HCT116 (cell line): ENCODE measurements around the gene HDHD5. TPM values are rescaled to one million over a fixed set of nuclear protein-coding genes. Genes with fewer than 3 reads are reported as not detected.

Experiments
- ATAC-seq: fragments of 200-7000 bp; cut with Tn5 transposase; 2 replicates; pipeline ENCODE4 v1.9.1; 2020; ENCODE audit warnings: mild to moderate bottlenecking, moderate library complexity
- BruUV-seq: library from RNA; stranded (reverse); fragments of 400-500 nt; replicated peaks from 2 replicates; lab custom pipeline; 2021; lab: Mats Ljungman, UMichigan
- CTCF ChIA-PET: fragments of 300-600 bp; sonication (Branson Sonifier 250); formaldehyde crosslinking; loops from one replicate; lab custom pipeline; 2021; ENCODE audit warnings: antibody characterized with exemption; lab: Charles Lee
- POLR2A ChIA-PET: fragments of 300-600, 350-600 bp; sonication (Branson Sonifier 250); formaldehyde crosslinking; loops from one replicate; lab custom pipeline; 2021; ENCODE audit warnings: antibody characterized with exemption; lab: Charles Lee
- RAD21 ChIA-PET, 2 experiments: fragments of 300-600 bp; sonication (Branson Sonifier 250); formaldehyde crosslinking; loops; one replicate each; lab custom pipeline; 2023; ENCODE audit warnings: low total read pairs in 2 of 2; ENCODE audit not compliant: uncharacterized antibody in 2 of 2, unreplicated experiment in 2 of 2, low non-redundant PET in 1 of 2; lab: Charles Lee
- DNase-seq: peaks from one replicate; pipeline ENCODE4 v3.0.0-alpha.2; 2010; ENCODE audit warnings: low read depth, low spot score
- H2AFZ ChIP-seq: fragments of 200-600 bp; shearing (Covaris generic), sonication (generic); 2 replicates; pipeline ENCODE4 v1.6.1; 2017; ENCODE audit warnings: low read depth, mixed run types, mixed read lengths, antibody characterized with exemption, low read length; ENCODE audit not compliant: poor library complexity, severe bottlenecking
- H3K27ac ChIP-seq: 2 replicates; pipeline ENCODE4 v1.5.1; 2012; ENCODE audit warnings: low read depth, low read length
- H3K27me3 ChIP-seq: fragments of 200-600 bp; sonication (generic); 2 replicates; pipeline ENCODE4 v1.6.1; 2016; ENCODE audit warnings: mixed run types, low read length, mixed read lengths; ENCODE audit not compliant: insufficient read depth
- H3K36me3 ChIP-seq, 2 experiments: fragments of 200-500 bp in 1 of 2; fragments of 200-600 bp in 1 of 2; sonication (Bioruptor generic) in 1 of 2; sonication (generic) in 1 of 2; 2 replicates each; pipeline versions ENCODE4 v1.5.1 to v1.6.1; 2014 to 2016; ENCODE audit warnings: low read length in 2 of 2, inconsistent platforms in 1 of 2, mixed read lengths in 1 of 2, mixed run types in 1 of 2; ENCODE audit not compliant: insufficient read depth in 2 of 2, control insufficient read depth in 1 of 2
- H3K4me1 ChIP-seq, 2 experiments: fragments of 200-600 bp in 1 of 2; sonication (generic) in 1 of 2; 2 replicates each; pipeline versions ENCODE4 v1.5.1 to v1.6.1; 2012 to 2017; ENCODE audit warnings: low read length in 2 of 2, inconsistent platforms in 1 of 2, mild to moderate bottlenecking in 1 of 2, mixed read lengths in 1 of 2, mixed run types in 1 of 2, moderate library complexity in 1 of 2; ENCODE audit not compliant: insufficient read depth in 2 of 2, control insufficient read depth in 1 of 2
- H3K4me2 ChIP-seq: fragments of 200-600 bp; sonication (generic); 2 replicates; pipeline ENCODE4 v1.6.1; 2017; ENCODE audit warnings: mixed run types, low read length, mixed read lengths
- H3K4me3 ChIP-seq, 2 experiments: fragments of 200-600 bp in 1 of 2; sonication (generic) in 1 of 2; replicated peaks in 1 of 2; 2 replicates each; pipeline ENCODE4 v1.5.1; 2011 to 2016; ENCODE audit warnings: low read length in 2 of 2, control low read depth in 1 of 2, low read depth in 1 of 2, mild to moderate bottlenecking in 1 of 2, mixed read lengths in 1 of 2, mixed run types in 1 of 2
- H3K79me2 ChIP-seq: fragments of 200-600 bp; sonication (generic); 2 replicates; pipeline ENCODE4 v1.6.1; 2017; ENCODE audit warnings: mild to moderate bottlenecking, mixed run types, low read length, moderate library complexity, mixed read lengths; ENCODE audit not compliant: insufficient read depth
- H3K9ac ChIP-seq: fragments of 200-600 bp; sonication (generic); 2 replicates; pipeline ENCODE4 v1.6.1; 2016; ENCODE audit warnings: low read length, mixed read lengths
- H3K9me2 ChIP-seq: fragments of 200-600 bp; sonication (generic), shearing (Covaris generic); 2 replicates; pipeline ENCODE4 v1.6.1; 2017; ENCODE audit warnings: mixed run types, mild to moderate bottlenecking, moderate library complexity; ENCODE audit not compliant: insufficient read depth
- H3K9me3 ChIP-seq, 2 experiments: fragments of 200-500 bp in 1 of 2; fragments of 200-600 bp in 1 of 2; sonication (Bioruptor generic) in 1 of 2; sonication (generic) in 1 of 2; 2 replicates each; pipeline ENCODE4 v1.6.1; 2014 to 2017; ENCODE audit warnings: low read length in 2 of 2, mixed read lengths in 2 of 2, inconsistent platforms in 1 of 2, low read depth in 1 of 2, mild to moderate bottlenecking in 1 of 2, mixed run types in 1 of 2, moderate library complexity in 1 of 2; ENCODE audit not compliant: control insufficient read depth in 1 of 2, insufficient read depth in 1 of 2
- H4K20me1 ChIP-seq: fragments of 200-600 bp; sonication (generic), shearing (Covaris generic); 2 replicates; pipeline ENCODE4 v1.6.1; 2017; ENCODE audit warnings: mixed run types, mild to moderate bottlenecking, moderate library complexity; ENCODE audit not compliant: insufficient read depth
- CBX3 ChIP-seq: IDR thresholded peaks from 2 replicates; pipeline ENCODE4 v1.6.1; 2012; ENCODE audit warnings: low read depth
- CEBPB ChIP-seq: IDR thresholded peaks from 2 replicates; pipeline ENCODE4 v1.6.1; 2012; ENCODE audit warnings: low read depth
- ELF1 ChIP-seq: IDR thresholded peaks from 2 replicates; pipeline ENCODE4 v1.6.1; 2012; ENCODE audit warnings: low read depth, borderline replicate concordance
- EZH2phosphoT487 ChIP-seq: fragments of 200-600 bp; IDR thresholded peaks from 2 replicates; pipeline ENCODE4 v1.6.1; 2018; ENCODE audit warnings: antibody characterized with exemption, borderline replicate concordance
- FOSL1 ChIP-seq: IDR thresholded peaks from 2 replicates; pipeline ENCODE4 v1.6.1; 2012; ENCODE audit warnings: low read depth
- JUND ChIP-seq: IDR thresholded peaks from 2 replicates; pipeline ENCODE4 v1.6.1; 2012
- POLR2A ChIP-seq: IDR thresholded peaks from 2 replicates; pipeline ENCODE4 v1.7.0; 2011; ENCODE audit warnings: borderline replicate concordance; ENCODE audit not compliant: insufficient read depth, insufficient read length; ENCODE audit errors: extremely low read depth
- POLR2AphosphoS5 ChIP-seq: IDR thresholded peaks from 2 replicates; pipeline ENCODE4 v1.6.1; 2011; ENCODE audit warnings: mild to moderate bottlenecking, low read depth, low read length, moderate library complexity
- RAD21 ChIP-seq: IDR thresholded peaks from 2 replicates; pipeline ENCODE4 v1.6.1; 2012; ENCODE audit warnings: low read depth, mild to moderate bottlenecking
- SIN3A ChIP-seq: IDR thresholded peaks from 2 replicates; pipeline ENCODE4 v1.6.1; 2012; ENCODE audit warnings: low read depth
- SP1 ChIP-seq: IDR thresholded peaks from 2 replicates; pipeline ENCODE4 v1.6.1; 2012; ENCODE audit warnings: low read depth
- SRF ChIP-seq: IDR thresholded peaks from 2 replicates; pipeline ENCODE4 v1.6.1; 2012; ENCODE audit warnings: low read depth
- TCF7L2 ChIP-seq: IDR thresholded peaks from 2 replicates; pipeline ENCODE4 v1.7.0; 2011; ENCODE audit warnings: borderline replicate concordance, inconsistent platforms; ENCODE audit not compliant: insufficient read depth, insufficient read length; ENCODE audit errors: extremely low read depth
- YY1 ChIP-seq: IDR thresholded peaks from 2 replicates; pipeline ENCODE4 v1.6.1; 2011; ENCODE audit warnings: low read length, low read depth, moderate library complexity, mild to moderate bottlenecking; ENCODE audit not compliant: insufficient replicate concordance; ENCODE audit errors: extremely low read depth
- ZFX ChIP-seq: fragments of 450-650 bp; IDR thresholded peaks from 2 replicates; pipeline ENCODE4 v1.6.1; 2017
- ZNF274 ChIP-seq: fragments of 200-500 bp; sonication (Bioruptor generic); IDR thresholded peaks from 2 replicates; pipeline ENCODE4 v1.6.1; 2014; ENCODE audit warnings: mild to moderate bottlenecking, low read depth, low read length, inconsistent platforms
- intact Hi-C: fragments of 100-400 bp; cut with micrococcal nuclease; formaldehyde crosslinking; loops from 2 replicates; pipeline ENCODE4 v1.10.0; 2022
- total RNA-seq: library from RNA; stranded (reverse); gene quantifications from one replicate; pipeline ENCODE4 v1.2.1, GENCODE V29; 2021; ENCODE audit not compliant: unreplicated experiment
- TF ChIP-seq, protein P1 (sequence below): IDR thresholded peaks from 2 replicates; pipeline ENCODE4 v1.6.1; 2012; ENCODE audit warnings: low read depth
- TF ChIP-seq, protein P2 (sequence below), 3 experiments: fragments of 200-600 bp in 1 of 3; sonication (generic) in 1 of 3; IDR thresholded peaks in 2 of 3; conservative IDR thresholded peaks in 1 of 3; 2 replicates each; pipeline ENCODE4 v1.5.1; 2012 to 2017; ENCODE audit warnings: low read depth in 2 of 3, low read length in 2 of 3, antibody characterized with exemption in 1 of 3, borderline replicate concordance in 1 of 3, control low read depth in 1 of 3, mild to moderate bottlenecking in 1 of 3, mixed read lengths in 1 of 3, mixed run types in 1 of 3, moderate library complexity in 1 of 3; ENCODE audit not compliant: insufficient read depth in 1 of 3
- TF ChIP-seq, protein P3 (sequence below): IDR thresholded peaks from 2 replicates; pipeline ENCODE4 v1.6.1; 2012
- TF ChIP-seq, protein P4 (sequence below): IDR thresholded peaks from 2 replicates; pipeline ENCODE4 v1.6.1; 2012

The HDHD5 gene
- total RNA-seq, 1 experiment from 2014 or later: 70.1 TPM

DNA sequence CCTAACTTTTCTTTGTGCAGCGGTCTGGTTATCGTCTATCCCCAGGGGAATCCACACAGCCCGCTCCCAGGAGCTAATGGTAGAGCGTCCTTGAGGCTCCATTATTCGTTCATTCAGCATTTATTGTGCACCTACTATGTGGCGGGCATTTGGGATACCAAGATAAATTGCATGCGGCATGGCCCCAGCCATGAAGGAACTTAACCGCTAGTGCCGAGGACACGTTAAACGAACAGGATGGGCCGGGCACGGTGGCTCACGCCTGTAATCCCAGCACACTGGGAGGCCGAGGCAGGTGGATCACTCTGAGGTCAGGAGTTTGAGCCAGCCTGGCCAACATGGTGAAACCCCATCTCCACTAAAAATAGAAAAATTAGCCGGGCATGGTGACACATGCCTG, 49.1 kb downstream of the HDHD5 start:
- Histone ChIP-seq H3K27ac (no peak overlapping the region), H3K79me2 (no peaks in the 10 kb centered on the region), H2AFZ (no peak overlapping the region), H3K27me3 (no peaks in the 10 kb centered on the region), H3K9ac (no peak overlapping the region), H4K20me1 (no peaks in the 10 kb centered on the region), H3K4me1 (no peaks in the 10 kb centered on the region), H3K9me3 (no peaks in the 10 kb centered on the region), H3K9me2 (no peaks in the 10 kb centered on the region), H3K36me3 (peaks cover 0 to 5% of the 10 kb centered on the region in 2 experiments; a peak in 1 of 4 replicates), H3K4me3 (no peak overlapping the region), H3K4me2 (no peak overlapping the region)
- ChIA-PET CTCF (no interaction called here), RAD21 (interaction anchor here in 1 of 2 experiments (0.7 kb wide), 1 partner anchor 13 kb away, joined by 5 read pairs; no protein-coding TSS in a partner anchor), POLR2A (no interaction called here)
- DNase-seq: no peak
- no TSS peak for BruUV-seq
- no peak for TF ChIP-seq SP1
- no peak for TF ChIP-seq RAD21
- TF ChIP-seq ZFX: no peak
- TF ChIP-seq EZH2phosphoT487: no peak
- no peak for TF ChIP-seq ZNF274
- TF ChIP-seq TCF7L2: no peak
- TF ChIP-seq, protein P1, sequence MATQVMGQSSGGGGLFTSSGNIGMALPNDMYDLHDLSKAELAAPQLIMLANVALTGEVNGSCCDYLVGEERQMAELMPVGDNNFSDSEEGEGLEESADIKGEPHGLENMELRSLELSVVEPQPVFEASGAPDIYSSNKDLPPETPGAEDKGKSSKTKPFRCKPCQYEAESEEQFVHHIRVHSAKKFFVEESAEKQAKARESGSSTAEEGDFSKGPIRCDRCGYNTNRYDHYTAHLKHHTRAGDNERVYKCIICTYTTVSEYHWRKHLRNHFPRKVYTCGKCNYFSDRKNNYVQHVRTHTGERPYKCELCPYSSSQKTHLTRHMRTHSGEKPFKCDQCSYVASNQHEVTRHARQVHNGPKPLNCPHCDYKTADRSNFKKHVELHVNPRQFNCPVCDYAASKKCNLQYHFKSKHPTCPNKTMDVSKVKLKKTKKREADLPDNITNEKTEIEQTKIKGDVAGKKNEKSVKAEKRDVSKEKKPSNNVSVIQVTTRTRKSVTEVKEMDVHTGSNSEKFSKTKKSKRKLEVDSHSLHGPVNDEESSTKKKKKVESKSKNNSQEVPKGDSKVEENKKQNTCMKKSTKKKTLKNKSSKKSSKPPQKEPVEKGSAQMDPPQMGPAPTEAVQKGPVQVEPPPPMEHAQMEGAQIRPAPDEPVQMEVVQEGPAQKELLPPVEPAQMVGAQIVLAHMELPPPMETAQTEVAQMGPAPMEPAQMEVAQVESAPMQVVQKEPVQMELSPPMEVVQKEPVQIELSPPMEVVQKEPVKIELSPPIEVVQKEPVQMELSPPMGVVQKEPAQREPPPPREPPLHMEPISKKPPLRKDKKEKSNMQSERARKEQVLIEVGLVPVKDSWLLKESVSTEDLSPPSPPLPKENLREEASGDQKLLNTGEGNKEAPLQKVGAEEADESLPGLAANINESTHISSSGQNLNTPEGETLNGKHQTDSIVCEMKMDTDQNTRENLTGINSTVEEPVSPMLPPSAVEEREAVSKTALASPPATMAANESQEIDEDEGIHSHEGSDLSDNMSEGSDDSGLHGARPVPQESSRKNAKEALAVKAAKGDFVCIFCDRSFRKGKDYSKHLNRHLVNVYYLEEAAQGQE: no peak
- TF ChIP-seq, protein P2, sequence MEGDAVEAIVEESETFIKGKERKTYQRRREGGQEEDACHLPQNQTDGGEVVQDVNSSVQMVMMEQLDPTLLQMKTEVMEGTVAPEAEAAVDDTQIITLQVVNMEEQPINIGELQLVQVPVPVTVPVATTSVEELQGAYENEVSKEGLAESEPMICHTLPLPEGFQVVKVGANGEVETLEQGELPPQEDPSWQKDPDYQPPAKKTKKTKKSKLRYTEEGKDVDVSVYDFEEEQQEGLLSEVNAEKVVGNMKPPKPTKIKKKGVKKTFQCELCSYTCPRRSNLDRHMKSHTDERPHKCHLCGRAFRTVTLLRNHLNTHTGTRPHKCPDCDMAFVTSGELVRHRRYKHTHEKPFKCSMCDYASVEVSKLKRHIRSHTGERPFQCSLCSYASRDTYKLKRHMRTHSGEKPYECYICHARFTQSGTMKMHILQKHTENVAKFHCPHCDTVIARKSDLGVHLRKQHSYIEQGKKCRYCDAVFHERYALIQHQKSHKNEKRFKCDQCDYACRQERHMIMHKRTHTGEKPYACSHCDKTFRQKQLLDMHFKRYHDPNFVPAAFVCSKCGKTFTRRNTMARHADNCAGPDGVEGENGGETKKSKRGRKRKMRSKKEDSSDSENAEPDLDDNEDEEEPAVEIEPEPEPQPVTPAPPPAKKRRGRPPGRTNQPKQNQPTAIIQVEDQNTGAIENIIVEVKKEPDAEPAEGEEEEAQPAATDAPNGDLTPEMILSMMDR (IDR thresholded peaks at IDR 0.05 in 2 of 3, conservative IDR thresholded peaks at IDR 0.05 in 1 of 3; ENCODE audit: borderline replicate concordance in 1 of 3, insufficient read depth in 1 of 3, low read depth in 2 of 3, low read length in 2 of 3): no peak
- TF ChIP-seq POLR2A: no peak
- no peak for TF ChIP-seq POLR2AphosphoS5
- no peak for TF ChIP-seq SIN3A
- no peak for TF ChIP-seq JUND
- TF ChIP-seq, protein P3, sequence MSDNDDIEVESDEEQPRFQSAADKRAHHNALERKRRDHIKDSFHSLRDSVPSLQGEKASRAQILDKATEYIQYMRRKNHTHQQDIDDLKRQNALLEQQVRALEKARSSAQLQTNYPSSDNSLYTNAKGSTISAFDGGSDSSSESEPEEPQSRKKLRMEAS: no peak
- TF ChIP-seq SRF: no peak
- no peak for TF ChIP-seq FOSL1
- no peak for TF ChIP-seq CEBPB
- no peak for TF ChIP-seq CBX3
- no peak for TF ChIP-seq YY1
- no peak for TF ChIP-seq ELF1
- TF ChIP-seq, protein P4, sequence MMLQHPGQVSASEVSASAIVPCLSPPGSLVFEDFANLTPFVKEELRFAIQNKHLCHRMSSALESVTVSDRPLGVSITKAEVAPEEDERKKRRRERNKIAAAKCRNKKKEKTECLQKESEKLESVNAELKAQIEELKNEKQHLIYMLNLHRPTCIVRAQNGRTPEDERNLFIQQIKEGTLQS: no peak
- intact Hi-C loops: no loop called here
- no peak for ATAC-seq
